Measurements from ENCODE around the gene NFIA. TPM values are rescaled to one million over a fixed set of nuclear protein-coding genes. Genes with fewer than 3 reads are reported as not detected.

NFIA gene
- total RNA-seq, 1 experiment from 2014 or later: 0.35 TPM

- peaks cover 0 to 5% of the 10 kb centered on the region in 2 experiments; a peak in 2 of 5 replicates for H3K9me3 Mint-ChIP-seq
Measured at GRCh38 chr1:61482170-61482734, 399.9 kb downstream of the NFIA start.

More at GRCh38 chr1:61482170-61482734, 399.9 kb downstream of the NFIA start:
- Histone ChIP-seq H2BK12ac (ENCODE audit: insufficient read length, low read depth, low read length) (no peak overlapping the region), H2BK20ac (ENCODE audit: low read depth, low read length, poor library complexity, severe bottlenecking) (no peak overlapping the region), H4K20me1 (ENCODE audit: control insufficient read depth, insufficient read depth, insufficient read length) (no peaks in the 10 kb centered on the region), H2AFZ (ENCODE audit: low read length) (no peak overlapping the region), H3K9me3 (ENCODE audit: control insufficient read depth, low read depth, low read length) (no peaks in the 10 kb centered on the region), H3K9ac (ENCODE audit: extremely low read depth, insufficient read length, low read length) (no peak overlapping the region), H2BK15ac (ENCODE audit: low read depth, low read length) (no peak overlapping the region), H4K91ac (ENCODE audit: insufficient read length, low read depth, low read length) (no peak overlapping the region), H3K27ac (ENCODE audit: insufficient read length, low read depth, low read length) (no peak overlapping the region), H4K5ac (ENCODE audit: insufficient read length, low read depth, low read length) (no peak overlapping the region), H2BK120ac (ENCODE audit: low read depth, low read length, poor library complexity, severe bottlenecking) (no peak overlapping the region), H3K14ac (ENCODE audit: insufficient read depth, low read length) (no peak overlapping the region), H3K56ac (ENCODE audit: insufficient read length, low read depth, low read length) (no peak overlapping the region), H3K18ac (ENCODE audit: insufficient read length, low read depth, low read length) (no peak overlapping the region), H2BK5ac (ENCODE audit: insufficient read length, low read length) (no peak overlapping the region), H3K4me1 (ENCODE audit: insufficient read depth, low read length) (peaks cover 5% of the 10 kb centered on the region; the same call in 1 of the 2 replicates), H3K23me2 (ENCODE audit: insufficient read length, low read depth, low read length, poor library complexity, severe bottlenecking) (no peaks in the 10 kb centered on the region), H2AK5ac (ENCODE audit: insufficient read length, low read length) (no peak overlapping the region), H3K4ac (ENCODE audit: low read depth, low read length) (no peak overlapping the region), H3K79me2 (ENCODE audit: insufficient read depth, low read length) (no peaks in the 10 kb centered on the region), H3T11ph (ENCODE audit: low read length) (no peak overlapping the region), H3K79me1 (ENCODE audit: insufficient read depth, low read depth, low read length, poor library complexity, severe bottlenecking) (no peaks in the 10 kb centered on the region), H3K23ac (ENCODE audit: insufficient read length, low read depth, low read length) (no peak overlapping the region), H3K4me2 (ENCODE audit: insufficient read depth, insufficient read length, low read length) (no peak overlapping the region), H4K8ac (replicated peaks; ENCODE audit: insufficient read length, low read depth, low read length) (no peak overlapping the region), H3K27me3 (ENCODE audit: insufficient read depth, low read length) (peaks cover 23% of the 10 kb centered on the region; the same call in 1 of the 2 replicates)
- no peak for DNase-seq
- H3K27me3 Mint-ChIP-seq (ENCODE audit: low read depth): peaks cover 84% of the 10 kb centered on the region
- no peak overlapping the region; a peak in 1 of 5 replicates for H3K4me3 Mint-ChIP-seq
- no peak for TF ChIP-seq CTCF (conservative IDR thresholded peaks at IDR 0.05)
- H3K36me3 Mint-ChIP-seq (ENCODE audit: insufficient read depth in 1 of 3, low read depth in 3 of 3): peaks cover 0 to 2% (median 0%) of the 10 kb centered on the region in 3 experiments; a peak in 1 of 7 replicates
- H3K27ac Mint-ChIP-seq: no peak overlapping the region
- peaks cover 16 to 17% of the 10 kb centered on the region in 2 experiments for H3K4me1 Mint-ChIP-seq
- WGBS (ENCODE audit: extremely low coverage, insufficient read length, low lambda C conversion rate): no CpG with 5 or more reads among the region's 7 CpGs

Data from H9 (cell line).